ENCODE measurements around the gene TXLNG. TPM values are rescaled to one million over a fixed set of nuclear protein-coding genes. Genes with fewer than 3 reads are reported as not detected.

The TXLNG gene
- total RNA-seq, 2 experiments from 2014 or later = 17.2 to 17.5 TPM

DNA sequence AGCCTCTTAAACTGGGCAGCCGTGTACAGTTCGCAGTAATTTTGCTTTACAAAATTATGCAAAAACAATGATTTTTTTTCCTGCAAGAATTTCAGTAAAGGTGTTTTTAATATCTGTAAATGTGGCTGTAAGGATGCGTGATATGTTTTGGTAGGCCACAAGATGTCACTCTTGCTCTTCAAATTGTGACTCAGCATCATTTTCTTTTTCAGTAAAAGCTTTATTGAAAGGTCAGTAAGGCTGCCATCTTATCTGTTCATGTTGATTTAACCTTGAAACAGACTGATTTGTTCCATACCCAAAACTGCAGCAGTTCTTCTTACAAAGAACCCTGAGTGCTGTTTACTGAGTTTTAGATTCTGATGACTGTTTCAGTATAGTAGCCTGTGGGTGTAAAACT, 39.9 kb downstream of the TXLNG start:
- ATAC-seq (ENCODE audit: poor library complexity) (peak; percentile 44), DNase-seq (peak in 4 of 14 experiments; percentile 8 to 43 (median 36))
- H3K27ac ChIP-seq (ENCODE audit: low read depth in 1 of 2, low read length in 2 of 2) = no peak overlapping the region
- H3K4me3 Mint-ChIP-seq = no peak overlapping the region
- peaks cover 32% of the 10 kb centered on the region for H3K36me3 ChIP-seq (ENCODE audit: insufficient read depth, low read length)
- H3K27me3 ChIP-seq (ENCODE audit: control insufficient read depth in 1 of 2, insufficient read depth in 2 of 2, low read length in 2 of 2) = no peaks in the 10 kb centered on the region
- POLR2A ChIA-PET = interaction anchor here (0.8 kb wide), 1 partner anchor 56 kb away, joined by 4 read pairs; no protein-coding TSS in a partner anchor
- intact Hi-C loops (cut with DNase I, micrococcal nuclease) = loop anchor here (1.0 to 5.0 kb wide), 3 partner anchors 19 to 221 kb away; no protein-coding TSS in a partner anchor
- H3K9me3 ChIP-seq (ENCODE audit: control insufficient read depth in 1 of 2, insufficient read depth in 1 of 2, low read length in 2 of 2) = no peaks in the 10 kb centered on the region
- H3K27ac Mint-ChIP-seq = no peak overlapping the region
- H3K4me3 ChIP-seq (ENCODE audit: low read length) = no peak overlapping the region
- H3K27me3 Mint-ChIP-seq = no peaks in the 10 kb centered on the region
- TF ChIP-seq, protein P1, sequence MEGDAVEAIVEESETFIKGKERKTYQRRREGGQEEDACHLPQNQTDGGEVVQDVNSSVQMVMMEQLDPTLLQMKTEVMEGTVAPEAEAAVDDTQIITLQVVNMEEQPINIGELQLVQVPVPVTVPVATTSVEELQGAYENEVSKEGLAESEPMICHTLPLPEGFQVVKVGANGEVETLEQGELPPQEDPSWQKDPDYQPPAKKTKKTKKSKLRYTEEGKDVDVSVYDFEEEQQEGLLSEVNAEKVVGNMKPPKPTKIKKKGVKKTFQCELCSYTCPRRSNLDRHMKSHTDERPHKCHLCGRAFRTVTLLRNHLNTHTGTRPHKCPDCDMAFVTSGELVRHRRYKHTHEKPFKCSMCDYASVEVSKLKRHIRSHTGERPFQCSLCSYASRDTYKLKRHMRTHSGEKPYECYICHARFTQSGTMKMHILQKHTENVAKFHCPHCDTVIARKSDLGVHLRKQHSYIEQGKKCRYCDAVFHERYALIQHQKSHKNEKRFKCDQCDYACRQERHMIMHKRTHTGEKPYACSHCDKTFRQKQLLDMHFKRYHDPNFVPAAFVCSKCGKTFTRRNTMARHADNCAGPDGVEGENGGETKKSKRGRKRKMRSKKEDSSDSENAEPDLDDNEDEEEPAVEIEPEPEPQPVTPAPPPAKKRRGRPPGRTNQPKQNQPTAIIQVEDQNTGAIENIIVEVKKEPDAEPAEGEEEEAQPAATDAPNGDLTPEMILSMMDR (IDR thresholded peaks at IDR 0.05) = no peak
- peaks cover 48% of the 10 kb centered on the region for H3K36me3 Mint-ChIP-seq (ENCODE audit: low read depth)
- no peaks in the 10 kb centered on the region for H3K4me1 ChIP-seq (ENCODE audit: insufficient read depth, low read length)
- H3K4me1 Mint-ChIP-seq (ENCODE audit: low read depth) = no peaks in the 10 kb centered on the region
- CTCF ChIA-PET = interaction anchor here (0.7 to 1.4 kb wide), 5 partner anchors 9 to 220 kb away, joined by 3 to 10 read pairs (median 4); no protein-coding TSS in a partner anchor
- H3K9me3 Mint-ChIP-seq = no peaks in the 10 kb centered on the region

DNA sequence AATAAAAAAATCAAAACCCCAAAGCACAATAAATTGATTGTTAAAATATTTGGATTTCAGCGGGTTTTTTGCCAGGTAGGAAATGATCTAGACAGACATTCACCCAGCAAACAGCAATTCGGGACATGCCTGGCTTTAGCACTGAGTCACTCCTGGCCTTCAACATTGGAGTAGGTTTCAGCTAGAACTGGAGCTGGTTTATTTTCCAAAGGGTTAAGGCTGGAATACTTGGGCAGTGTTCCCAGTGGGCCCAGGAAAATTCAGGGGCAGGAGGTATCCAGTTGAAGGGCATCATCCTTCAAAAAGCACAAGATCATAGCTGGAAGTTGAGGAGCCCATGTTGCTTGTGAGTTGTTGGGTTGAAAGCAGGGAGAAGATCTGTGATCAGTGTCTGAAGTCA, 41.0 kb downstream of the TXLNG start:
- peaks cover 48% of the 10 kb centered on the region for H3K36me3 Mint-ChIP-seq (ENCODE audit: low read depth)
- ATAC-seq (ENCODE audit: poor library complexity) (no peak), DNase-seq (no peak)
- H3K4me3 ChIP-seq (ENCODE audit: low read length) = no peak overlapping the region
- TF ChIP-seq, protein P1 (IDR thresholded peaks at IDR 0.05) = no peak
- no peaks in the 10 kb centered on the region for H3K9me3 ChIP-seq (ENCODE audit: control insufficient read depth in 1 of 2, insufficient read depth in 1 of 2, low read length in 2 of 2)
- H3K4me3 Mint-ChIP-seq = no peak overlapping the region
- H3K27me3 Mint-ChIP-seq = no peaks in the 10 kb centered on the region
- H3K9me3 Mint-ChIP-seq = no peaks in the 10 kb centered on the region
- intact Hi-C loops (cut with DNase I, micrococcal nuclease) = loop anchor here (2.0 to 5.0 kb wide), 2 partner anchors 18 to 220 kb away; no protein-coding TSS in a partner anchor
- H3K36me3 ChIP-seq (ENCODE audit: insufficient read depth, low read length) = peaks cover 37% of the 10 kb centered on the region
- no peaks in the 10 kb centered on the region for H3K4me1 ChIP-seq (ENCODE audit: insufficient read depth, low read length)
- ChIA-PET POLR2A (no interaction called here), CTCF (interaction anchor here (0.5 kb wide), 1 partner anchor 100 kb away, joined by 3 read pairs; no protein-coding TSS in a partner anchor)
- H3K27ac ChIP-seq (ENCODE audit: low read depth in 1 of 2, low read length in 2 of 2) = no peak overlapping the region
- no peaks in the 10 kb centered on the region for H3K27me3 ChIP-seq (ENCODE audit: control insufficient read depth in 1 of 2, insufficient read depth in 2 of 2, low read length in 2 of 2)
- H3K27ac Mint-ChIP-seq = no peak overlapping the region
- H3K4me1 Mint-ChIP-seq (ENCODE audit: low read depth) = no peaks in the 10 kb centered on the region

DNA sequence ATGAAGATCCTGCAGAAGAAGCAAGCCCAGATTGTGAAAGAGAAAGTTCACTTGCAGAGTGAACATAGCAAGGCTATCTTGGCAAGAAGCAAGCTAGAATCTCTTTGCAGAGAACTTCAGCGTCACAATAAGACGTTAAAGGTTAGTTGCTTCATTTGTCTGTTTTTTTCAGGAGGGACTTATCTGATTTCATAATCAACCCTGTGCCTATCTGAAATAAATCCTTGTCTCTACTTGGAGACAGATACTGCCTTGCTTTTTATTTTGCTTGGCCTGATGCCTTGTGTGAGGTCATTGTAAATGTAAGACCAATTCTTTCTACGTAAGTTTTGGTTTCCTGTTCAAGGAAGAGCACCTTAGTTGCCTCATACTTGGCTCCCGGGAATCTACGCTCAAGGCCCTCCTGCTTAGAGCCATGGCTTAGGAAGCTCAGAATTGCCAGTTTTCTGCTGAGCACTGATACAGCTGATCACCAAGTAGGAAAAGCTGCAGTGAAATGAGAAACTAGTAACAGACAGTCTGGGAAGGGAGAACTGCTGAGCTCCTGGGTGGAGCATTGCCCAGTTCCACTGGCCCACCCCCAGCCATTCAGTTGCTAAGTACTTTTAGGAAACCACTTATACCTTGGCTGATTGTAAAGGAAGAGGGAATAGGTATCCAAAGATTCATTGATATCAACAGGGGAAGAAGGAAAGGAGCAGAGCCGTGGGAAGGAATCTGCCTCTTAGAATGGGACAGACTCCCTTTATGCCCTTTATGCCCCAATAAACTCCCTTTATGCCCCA, 42.0 kb downstream of the TXLNG start:
- DNase-seq (no peak), ATAC-seq (ENCODE audit: poor library complexity) (no peak)
- Histone ChIP-seq H3K4me3 (ENCODE audit: low read length) (no peak overlapping the region), H3K27me3 (ENCODE audit: control insufficient read depth in 1 of 2, insufficient read depth in 2 of 2, low read length in 2 of 2) (no peaks in the 10 kb centered on the region), H3K4me1 (ENCODE audit: insufficient read depth, low read length) (no peaks in the 10 kb centered on the region), H3K36me3 (ENCODE audit: insufficient read depth, low read length) (peaks cover 42% of the 10 kb centered on the region), H3K9me3 (ENCODE audit: control insufficient read depth in 1 of 2, insufficient read depth in 1 of 2, low read length in 2 of 2) (no peaks in the 10 kb centered on the region), H3K27ac (ENCODE audit: low read depth in 1 of 2, low read length in 2 of 2) (no peak overlapping the region)
- intact Hi-C loops (cut with DNase I, micrococcal nuclease) = loop anchor here in 1 of 2 experiments (2.0 to 5.0 kb wide), 2 partner anchors 62 to 219 kb away; no protein-coding TSS in a partner anchor
- ChIA-PET CTCF (no interaction called here), POLR2A (no interaction called here)
- no peaks in the 10 kb centered on the region for H3K9me3 Mint-ChIP-seq
- TF ChIP-seq, protein P1 (IDR thresholded peaks at IDR 0.05) = no peak
- H3K4me3 Mint-ChIP-seq = no peak overlapping the region
- no peaks in the 10 kb centered on the region for H3K27me3 Mint-ChIP-seq
- H3K27ac Mint-ChIP-seq = no peak overlapping the region
- H3K36me3 Mint-ChIP-seq (ENCODE audit: low read depth) = peaks cover 48% of the 10 kb centered on the region
- H3K4me1 Mint-ChIP-seq (ENCODE audit: low read depth) = no peaks in the 10 kb centered on the region
